MM.1S (cell line): ENCODE measurements around the gene S100A4.

ENCODE experiments used
- EZH2 ChIP-seq: fragments of 300-600 bp; sonication (generic); optimal IDR thresholded peaks from 2 replicates; pipeline ENCODE3; 2017; ENCODE audit warnings: low read depth, mild to moderate bottlenecking, antibody characterized with exemption, low read length, mixed read lengths
- EZH2phosphoT487 ChIP-seq: fragments of 300-600 bp; sonication (generic); IDR thresholded peaks from 2 replicates; pipeline ENCODE4 v1.6.1; 2018; ENCODE audit warnings: antibody characterized with exemption, low read length
- TF ChIP-seq, protein P1 (sequence below): fragments of 300-600 bp; sonication (generic); IDR thresholded peaks from 2 replicates; pipeline ENCODE4 v1.5.1; 2016; ENCODE audit warnings: antibody characterized with exemption, low read length, mixed read lengths

DNA sequence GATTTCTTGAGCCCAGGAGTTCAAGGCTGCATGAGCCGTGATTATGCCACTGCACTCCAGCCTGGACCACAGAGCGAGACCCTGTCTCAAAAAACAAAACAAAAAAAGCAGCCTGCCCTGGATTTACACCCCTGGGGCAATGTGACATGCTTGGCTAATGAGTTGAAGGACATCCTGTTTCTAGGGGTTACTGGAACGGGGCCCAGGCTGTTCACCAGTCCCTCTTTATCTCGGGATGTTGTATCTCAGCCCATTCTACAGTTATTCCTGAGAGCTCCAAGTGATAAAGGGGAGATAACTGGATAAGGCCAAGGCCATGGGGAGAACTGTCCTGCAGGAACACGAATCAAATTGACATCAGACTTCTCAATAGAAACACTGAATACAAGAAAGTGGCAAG is 41.7 kb upstream of the S100A4 start:
- TF ChIP-seq EZH2 (no peak), EZH2phosphoT487 (no peak)
- TF ChIP-seq, protein P1, sequence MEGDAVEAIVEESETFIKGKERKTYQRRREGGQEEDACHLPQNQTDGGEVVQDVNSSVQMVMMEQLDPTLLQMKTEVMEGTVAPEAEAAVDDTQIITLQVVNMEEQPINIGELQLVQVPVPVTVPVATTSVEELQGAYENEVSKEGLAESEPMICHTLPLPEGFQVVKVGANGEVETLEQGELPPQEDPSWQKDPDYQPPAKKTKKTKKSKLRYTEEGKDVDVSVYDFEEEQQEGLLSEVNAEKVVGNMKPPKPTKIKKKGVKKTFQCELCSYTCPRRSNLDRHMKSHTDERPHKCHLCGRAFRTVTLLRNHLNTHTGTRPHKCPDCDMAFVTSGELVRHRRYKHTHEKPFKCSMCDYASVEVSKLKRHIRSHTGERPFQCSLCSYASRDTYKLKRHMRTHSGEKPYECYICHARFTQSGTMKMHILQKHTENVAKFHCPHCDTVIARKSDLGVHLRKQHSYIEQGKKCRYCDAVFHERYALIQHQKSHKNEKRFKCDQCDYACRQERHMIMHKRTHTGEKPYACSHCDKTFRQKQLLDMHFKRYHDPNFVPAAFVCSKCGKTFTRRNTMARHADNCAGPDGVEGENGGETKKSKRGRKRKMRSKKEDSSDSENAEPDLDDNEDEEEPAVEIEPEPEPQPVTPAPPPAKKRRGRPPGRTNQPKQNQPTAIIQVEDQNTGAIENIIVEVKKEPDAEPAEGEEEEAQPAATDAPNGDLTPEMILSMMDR, result no peak
